ENCODE results near the gene MRTFB.

Gene MRTFB

GRCh38 chr16:14061732-14062259 is 9.3 kb upstream of the MRTFB start:
- in situ Hi-C loops (cut with MboI; ENCODE audit: low sequenced_read_pairs), result no loop called here

DNA sequence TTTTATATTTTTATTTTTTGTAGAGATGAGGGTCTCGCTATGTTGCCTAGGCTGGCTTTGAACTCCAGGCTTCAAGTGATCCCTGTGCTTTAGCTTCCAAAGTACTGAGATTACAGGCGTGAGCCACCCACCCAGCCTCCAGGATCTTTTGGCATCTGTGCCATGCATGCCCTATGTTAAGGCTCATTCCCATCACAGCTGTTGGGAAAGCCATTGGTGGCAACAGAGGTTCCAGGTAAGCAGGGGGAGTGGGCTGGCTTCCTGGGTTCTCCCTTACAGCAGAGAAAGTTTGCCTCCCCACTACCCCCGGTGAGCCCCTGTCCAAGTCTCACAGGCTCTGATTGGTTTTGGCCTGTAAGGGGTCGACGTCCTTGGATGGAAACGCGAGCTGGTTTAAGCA is 8.9 kb upstream of the MRTFB start:
- in situ Hi-C loops (cut with MboI; ENCODE audit: low sequenced_read_pairs), result no loop called here

DNA sequence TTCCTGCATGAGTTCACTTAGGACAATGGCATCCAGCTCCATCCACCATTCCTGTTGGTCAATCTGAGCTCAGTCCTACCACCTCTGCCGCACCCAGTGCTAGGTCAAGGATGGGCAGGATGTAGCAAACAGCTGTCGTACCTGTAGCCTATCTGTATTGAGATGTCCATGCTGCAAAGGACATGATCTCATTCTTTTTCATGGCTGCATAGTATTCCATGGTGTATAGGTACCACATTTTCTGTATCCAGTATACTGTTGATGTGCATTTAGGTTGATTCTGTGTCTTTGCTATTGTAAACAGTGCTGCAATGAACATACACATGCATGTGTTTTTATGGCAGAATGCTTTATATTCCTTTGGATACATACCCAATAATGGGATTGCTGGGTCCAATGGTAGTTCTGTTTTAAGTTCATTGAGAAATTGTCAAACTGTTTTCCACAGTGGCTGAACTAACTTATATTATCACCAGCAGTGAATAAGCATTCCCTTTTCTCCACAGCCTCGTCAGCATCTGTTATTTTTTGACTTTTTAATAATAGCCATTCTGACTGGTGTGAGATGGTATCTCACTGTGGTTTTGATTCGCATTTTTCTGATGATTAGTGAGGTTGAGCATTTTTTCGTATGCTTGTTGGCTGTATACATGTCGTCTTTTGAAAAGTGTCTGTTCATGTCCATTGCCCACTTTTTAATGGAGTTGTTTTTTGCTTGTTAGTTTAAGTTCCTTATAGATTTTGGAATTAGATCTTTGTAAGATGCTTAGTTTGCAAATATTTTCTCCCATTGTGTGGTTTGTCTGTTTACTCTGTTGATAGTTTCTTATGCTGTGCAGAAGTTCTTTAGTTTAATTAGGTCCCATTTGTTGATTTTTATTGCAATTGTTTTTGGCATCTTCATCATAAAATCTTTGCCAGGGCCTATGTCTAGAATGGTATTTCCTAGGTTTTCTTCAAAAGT is 7.2 kb upstream of the MRTFB start:
- in situ Hi-C loops (cut with MboI; ENCODE audit: low sequenced_read_pairs), result no loop called here

DNA sequence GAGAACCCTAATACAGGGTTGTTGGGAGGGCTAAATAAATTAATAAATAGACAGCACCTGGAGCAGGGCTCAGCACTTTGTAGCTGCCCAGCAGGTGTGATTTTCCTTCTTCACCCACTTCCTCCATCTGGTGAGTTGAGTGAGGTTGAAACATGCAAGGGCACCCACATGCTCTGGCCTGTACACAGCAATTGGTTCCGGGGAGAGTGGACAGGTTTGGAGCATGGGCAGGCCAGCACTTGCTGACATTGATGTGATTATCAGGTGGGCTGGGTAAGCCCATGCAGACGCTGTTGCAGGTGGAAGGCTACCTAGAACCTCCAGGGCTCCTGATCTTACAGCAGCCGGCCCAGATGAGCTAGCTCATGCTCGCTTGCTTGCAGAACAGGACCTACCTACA is 1.3 kb upstream of the MRTFB start:
- in situ Hi-C loops (cut with MboI; ENCODE audit: low sequenced_read_pairs), result no loop called here

DNA sequence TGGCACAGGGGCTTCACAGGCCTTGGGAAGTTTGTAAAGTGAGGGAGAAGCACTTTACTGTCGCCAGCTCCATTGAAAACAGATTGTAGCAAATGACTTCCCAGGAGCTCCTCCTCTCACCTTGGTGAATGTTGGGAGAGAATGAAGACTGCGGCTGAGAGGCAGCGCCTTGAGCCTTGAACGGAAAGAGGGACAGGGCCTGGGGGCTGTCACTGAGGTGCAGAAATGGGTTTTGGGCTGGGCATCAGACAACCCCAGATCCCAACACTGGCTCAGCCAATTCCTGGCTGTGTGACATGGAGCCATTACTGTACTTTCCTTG is 603 bp upstream of the MRTFB start:
- in situ Hi-C loops (cut with MboI; ENCODE audit: low sequenced_read_pairs), result no loop called here

- in situ Hi-C loops (cut with MboI; ENCODE audit: low sequenced_read_pairs), result no loop called here
These were observed 605 bp downstream of the MRTFB start for GRCh38 chr16:14071576-14072271.

- in situ Hi-C loops (cut with MboI; ENCODE audit: low sequenced_read_pairs), result no loop called here
These were observed 1.2 kb downstream of the MRTFB start for GRCh38 chr16:14072360-14072759.

GRCh38 chr16:14074544-14074943 is 3.4 kb downstream of the MRTFB start:
- in situ Hi-C loops (cut with MboI; ENCODE audit: low sequenced_read_pairs), result no loop called here

- in situ Hi-C loops (cut with MboI; ENCODE audit: low sequenced_read_pairs), result no loop called here
These were observed 6.8 kb downstream of the MRTFB start for GRCh38 chr16:14077918-14078317.

- in situ Hi-C loops (cut with MboI; ENCODE audit: low sequenced_read_pairs), result no loop called here
These were observed 15.4 kb downstream of the MRTFB start for GRCh38 chr16:14086477-14086876.

GRCh38 chr16:14087181-14087580 is 16.1 kb downstream of the MRTFB start:
- in situ Hi-C loops (cut with MboI; ENCODE audit: low sequenced_read_pairs), result no loop called here

DNA sequence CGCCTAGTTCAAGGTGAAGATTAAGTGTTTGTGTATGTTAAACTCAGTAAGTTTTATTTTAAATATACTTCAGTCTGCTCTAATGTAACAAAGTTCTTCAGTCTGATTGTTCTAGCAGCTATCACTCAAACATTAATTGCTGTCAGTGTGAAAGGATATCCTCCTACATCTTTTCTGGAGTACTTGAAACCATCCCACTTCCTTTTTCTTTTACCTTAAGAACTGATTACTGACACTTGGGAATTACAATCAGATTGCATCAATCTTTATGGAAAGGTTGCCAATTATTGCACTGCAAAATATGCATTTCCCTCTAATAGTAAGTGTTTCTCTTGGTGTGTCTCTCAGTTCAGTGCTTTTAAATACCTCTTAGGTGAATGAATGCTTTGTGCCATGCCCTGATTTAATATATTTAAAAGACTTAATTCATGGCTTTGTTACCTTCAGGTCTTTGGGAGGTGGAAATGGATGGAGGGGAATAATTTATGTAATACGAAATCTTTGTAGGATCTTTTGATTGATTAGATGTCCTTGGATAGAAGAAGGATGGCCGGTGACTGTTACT is 16.6 kb downstream of the MRTFB start:
- in situ Hi-C loops (cut with MboI; ENCODE audit: low sequenced_read_pairs), result no loop called here

DNA sequence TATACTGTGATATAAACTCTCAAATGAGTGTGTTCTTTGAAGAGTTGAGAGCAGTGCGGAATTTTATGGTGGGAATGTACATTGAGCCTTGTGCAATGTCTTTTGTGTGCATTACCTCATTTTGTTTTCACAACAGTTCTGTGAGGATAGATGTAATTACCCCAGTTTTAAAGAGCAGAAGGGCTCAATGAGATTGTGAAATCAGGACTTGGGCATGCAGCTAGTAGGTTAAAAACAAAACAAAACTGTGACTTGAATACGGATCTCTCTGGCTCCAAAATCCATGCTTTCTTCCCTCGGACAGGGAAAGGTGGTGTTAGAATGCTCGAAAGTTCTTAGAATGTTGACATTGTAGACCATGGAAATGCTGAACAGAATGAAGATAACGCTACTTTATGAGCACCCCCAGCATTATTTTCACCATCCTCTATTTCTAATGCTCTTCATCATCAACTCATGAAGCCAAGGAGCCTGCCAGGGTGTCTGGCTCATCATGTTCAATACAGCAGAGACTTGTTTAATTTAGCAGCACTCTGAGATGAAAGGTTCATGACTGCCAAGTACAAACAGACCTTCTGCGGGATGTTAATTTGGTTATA is 17.1 kb downstream of the MRTFB start:
- in situ Hi-C loops (cut with MboI; ENCODE audit: low sequenced_read_pairs), result no loop called here

DNA sequence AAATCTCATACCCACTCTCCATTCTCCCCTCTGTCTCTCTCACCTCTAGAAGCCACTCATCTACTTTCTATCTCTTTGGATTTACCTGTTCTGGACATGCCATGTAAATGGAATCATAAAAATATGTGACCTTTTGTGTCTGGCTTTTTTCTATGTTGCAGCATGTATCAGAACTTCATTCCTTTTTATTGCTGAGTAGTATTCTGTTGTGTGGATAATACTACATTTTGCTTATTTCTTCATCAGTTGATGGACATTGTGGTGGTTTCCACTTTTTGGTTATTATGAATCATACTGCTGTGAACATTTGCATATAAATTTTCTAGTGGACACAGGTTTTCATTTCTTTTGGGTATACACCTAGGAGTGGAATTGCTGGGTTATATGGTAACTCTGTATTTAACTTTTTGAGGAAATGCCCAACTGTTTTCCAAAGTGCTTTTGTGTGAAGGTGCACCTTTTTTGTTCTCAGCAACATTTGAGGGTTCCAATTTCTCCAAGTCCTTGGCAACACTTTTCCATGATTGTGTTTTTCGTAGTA is 18.2 kb downstream of the MRTFB start:
- in situ Hi-C loops (cut with MboI; ENCODE audit: low sequenced_read_pairs), result no loop called here

DNA sequence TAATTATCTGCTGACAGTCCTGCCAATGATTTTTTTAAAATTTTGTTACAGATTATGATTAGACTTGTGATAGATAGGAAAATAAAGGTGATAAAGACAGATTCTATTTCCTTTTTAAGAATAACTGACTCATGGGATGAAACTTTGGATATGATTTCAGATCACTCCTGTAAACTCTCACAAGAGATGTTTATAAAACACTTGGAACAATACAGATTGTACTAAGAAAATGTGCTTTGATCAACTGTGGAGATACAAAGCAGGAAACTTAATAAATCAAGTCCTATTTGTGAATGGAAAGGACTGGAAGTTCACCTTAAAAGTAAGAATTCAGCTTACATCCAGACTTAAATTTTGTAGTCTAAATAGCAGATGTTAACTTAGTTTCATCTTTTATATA is 21.4 kb downstream of the MRTFB start:
- in situ Hi-C loops (cut with MboI; ENCODE audit: low sequenced_read_pairs), result no loop called here

- in situ Hi-C loops (cut with MboI; ENCODE audit: low sequenced_read_pairs), result no loop called here
These were observed 24.9 kb downstream of the MRTFB start for GRCh38 chr16:14095883-14096551.

- in situ Hi-C loops (cut with MboI; ENCODE audit: low sequenced_read_pairs), result no loop called here
These were observed 26.3 kb downstream of the MRTFB start for GRCh38 chr16:14097182-14097959.

DNA sequence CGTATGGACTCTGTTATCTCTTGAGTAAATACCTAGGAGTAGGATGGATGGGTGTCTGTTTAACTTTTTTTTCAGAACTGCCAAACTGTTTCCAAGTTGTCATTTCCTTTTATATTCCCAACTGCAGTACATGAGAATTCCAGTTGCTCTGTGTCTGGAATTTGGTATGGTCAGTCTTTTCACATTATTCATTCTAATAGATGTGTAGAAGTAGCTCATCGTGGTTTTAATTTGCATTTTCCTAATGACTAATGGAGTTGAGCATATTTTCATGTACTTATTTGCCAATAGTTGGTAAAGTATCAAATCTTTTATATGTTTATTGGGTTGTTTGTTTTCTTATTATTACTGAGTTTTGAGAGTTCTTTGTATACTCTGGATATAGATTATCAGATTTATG is 27.0 kb downstream of the MRTFB start:
- in situ Hi-C loops (cut with MboI; ENCODE audit: low sequenced_read_pairs), result no loop called here

- in situ Hi-C loops (cut with MboI; ENCODE audit: low sequenced_read_pairs), result no loop called here
These were observed 29.7 kb downstream of the MRTFB start for GRCh38 chr16:14100825-14101224.

- in situ Hi-C loops (cut with MboI; ENCODE audit: low sequenced_read_pairs), result no loop called here
These were observed 30.3 kb downstream of the MRTFB start for GRCh38 chr16:14101415-14101814.
